Superior temporal gyrus (tissue), 1 donor: ENCODE data around the gene CMTM5.
"Not testable (repeated sequence)": the region's sequence is repeated elsewhere in the genome, so short reads cannot be mapped to it uniquely, and the experiment has no call there.

Experiments used
- DNase-seq: peaks from one replicate; pipeline ENCODE4 v3.0.0-alpha.2; 2016; ENCODE audit errors: extremely low spot score

Gene CMTM5

GRCh38 chr14:23378612-23379220 is 1.9 kb downstream of the CMTM5 start:
- no peak for DNase-seq

- peak; percentile 61 for DNase-seq
These were observed 2.7 kb downstream of the CMTM5 start for GRCh38 chr14:23379366-23380196.

GRCh38 chr14:23380197-23380914 is 3.5 kb downstream of the CMTM5 start:
- no peak for DNase-seq

GRCh38 chr14:23380976-23381375 is 4.1 kb downstream of the CMTM5 start:
- DNase-seq: no peak

- DNase-seq: no peak
These were observed 5.0 kb downstream of the CMTM5 start for GRCh38 chr14:23381871-23382270.

GRCh38 chr14:23382276-23382675 is 5.4 kb downstream of the CMTM5 start:
- DNase-seq: no peak

- DNase-seq: no peak
These were observed 6.0 kb downstream of the CMTM5 start for GRCh38 chr14:23382731-23383440.

- no peak for DNase-seq
These were observed 7.7 kb downstream of the CMTM5 start for GRCh38 chr14:23384364-23385080.

GRCh38 chr14:23385244-23385641 is 8.4 kb downstream of the CMTM5 start:
- DNase-seq: no peak

- no peak for DNase-seq
These were observed 8.9 kb downstream of the CMTM5 start for GRCh38 chr14:23385642-23386265.

GRCh38 chr14:23386266-23386657 is 9.4 kb downstream of the CMTM5 start:
- not testable (repeated sequence) for DNase-seq

GRCh38 chr14:23386999-23387398 is 10.2 kb downstream of the CMTM5 start:
- DNase-seq: no peak

GRCh38 chr14:23387916-23388882 is 11.4 kb downstream of the CMTM5 start:
- DNase-seq: no peak

- no peak for DNase-seq
These were observed 12.2 kb downstream of the CMTM5 start for GRCh38 chr14:23388996-23389395.

GRCh38 chr14:23389396-23389795 is 12.6 kb downstream of the CMTM5 start:
- no peak for DNase-seq

GRCh38 chr14:23389871-23390270 is 13.0 kb downstream of the CMTM5 start:
- not testable (repeated sequence) for DNase-seq

- DNase-seq: no peak
These were observed 15.8 kb downstream of the CMTM5 start for GRCh38 chr14:23392613-23393012.

GRCh38 chr14:23396126-23396525 is 19.3 kb downstream of the CMTM5 start:
- no peak for DNase-seq

GRCh38 chr14:23396781-23397407 is 20.0 kb downstream of the CMTM5 start:
- DNase-seq: no peak
